Measurements from ENCODE around the gene SUN2.

DNA sequence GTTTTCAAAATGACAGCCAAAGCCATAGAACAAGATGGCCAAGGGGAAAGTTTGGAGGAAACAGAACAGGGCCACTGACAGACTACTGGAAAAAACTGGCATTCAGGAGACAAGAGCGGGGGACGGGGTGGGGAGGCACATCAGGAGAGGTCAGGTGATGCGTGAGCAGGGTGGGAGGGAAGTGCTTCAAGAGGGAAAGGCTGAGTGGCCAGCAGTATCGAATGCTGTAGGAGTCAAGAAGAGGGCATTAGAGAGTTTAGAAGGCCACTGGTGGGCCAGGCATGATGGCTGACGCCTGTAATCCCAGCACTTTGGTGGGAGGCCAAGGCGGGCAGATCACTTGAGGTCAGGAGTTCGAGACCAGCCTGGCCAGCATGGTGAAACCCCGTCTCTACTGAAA lies 41.9 kb downstream of the SUN2 start:
- TF ChIP-seq, protein P1, sequence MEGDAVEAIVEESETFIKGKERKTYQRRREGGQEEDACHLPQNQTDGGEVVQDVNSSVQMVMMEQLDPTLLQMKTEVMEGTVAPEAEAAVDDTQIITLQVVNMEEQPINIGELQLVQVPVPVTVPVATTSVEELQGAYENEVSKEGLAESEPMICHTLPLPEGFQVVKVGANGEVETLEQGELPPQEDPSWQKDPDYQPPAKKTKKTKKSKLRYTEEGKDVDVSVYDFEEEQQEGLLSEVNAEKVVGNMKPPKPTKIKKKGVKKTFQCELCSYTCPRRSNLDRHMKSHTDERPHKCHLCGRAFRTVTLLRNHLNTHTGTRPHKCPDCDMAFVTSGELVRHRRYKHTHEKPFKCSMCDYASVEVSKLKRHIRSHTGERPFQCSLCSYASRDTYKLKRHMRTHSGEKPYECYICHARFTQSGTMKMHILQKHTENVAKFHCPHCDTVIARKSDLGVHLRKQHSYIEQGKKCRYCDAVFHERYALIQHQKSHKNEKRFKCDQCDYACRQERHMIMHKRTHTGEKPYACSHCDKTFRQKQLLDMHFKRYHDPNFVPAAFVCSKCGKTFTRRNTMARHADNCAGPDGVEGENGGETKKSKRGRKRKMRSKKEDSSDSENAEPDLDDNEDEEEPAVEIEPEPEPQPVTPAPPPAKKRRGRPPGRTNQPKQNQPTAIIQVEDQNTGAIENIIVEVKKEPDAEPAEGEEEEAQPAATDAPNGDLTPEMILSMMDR (conservative IDR thresholded peaks at IDR 0.05; ENCODE audit: low read depth, low read length): no peak
- no peak for TF ChIP-seq EZH2 (IDR thresholded peaks at IDR 0.05; ENCODE audit: borderline replicate concordance, low read depth, low read length, poor library complexity, severe bottlenecking)
